ENCODE measurements around the gene ADPRH. TPM values are rescaled to one million over a fixed set of nuclear protein-coding genes. Genes with fewer than 3 reads are reported as not detected.
"Not testable (repeated sequence)": the region's sequence is repeated elsewhere in the genome, so short reads cannot be mapped to it uniquely, and the experiment has no call there.

The ADPRH gene
- total RNA-seq, 3 donors from 2014 or later, result 1.6 to 3.3 (median 2.5) TPM

DNA sequence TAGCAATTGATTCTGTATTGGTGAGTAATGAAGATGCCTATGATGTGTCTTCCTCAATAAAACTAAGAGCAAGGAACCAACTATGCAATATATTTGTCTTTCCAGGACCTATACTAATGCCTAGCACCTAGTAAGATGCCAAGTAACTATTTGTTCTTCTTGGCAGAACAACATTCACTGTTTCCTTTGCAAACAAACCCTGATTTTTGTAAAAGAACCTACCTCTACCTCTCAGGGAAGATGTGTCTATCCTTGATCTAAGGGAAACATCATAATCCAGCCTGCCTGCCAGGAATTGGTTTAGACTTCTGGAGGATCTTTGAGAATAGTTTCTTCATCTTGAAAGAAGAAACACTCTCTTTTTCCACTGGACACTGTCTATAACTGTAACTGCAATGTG, 3.8 kb upstream of the ADPRH start:
- H3K9me3 Mint-ChIP-seq, result no peaks in the 10 kb centered on the region

DNA sequence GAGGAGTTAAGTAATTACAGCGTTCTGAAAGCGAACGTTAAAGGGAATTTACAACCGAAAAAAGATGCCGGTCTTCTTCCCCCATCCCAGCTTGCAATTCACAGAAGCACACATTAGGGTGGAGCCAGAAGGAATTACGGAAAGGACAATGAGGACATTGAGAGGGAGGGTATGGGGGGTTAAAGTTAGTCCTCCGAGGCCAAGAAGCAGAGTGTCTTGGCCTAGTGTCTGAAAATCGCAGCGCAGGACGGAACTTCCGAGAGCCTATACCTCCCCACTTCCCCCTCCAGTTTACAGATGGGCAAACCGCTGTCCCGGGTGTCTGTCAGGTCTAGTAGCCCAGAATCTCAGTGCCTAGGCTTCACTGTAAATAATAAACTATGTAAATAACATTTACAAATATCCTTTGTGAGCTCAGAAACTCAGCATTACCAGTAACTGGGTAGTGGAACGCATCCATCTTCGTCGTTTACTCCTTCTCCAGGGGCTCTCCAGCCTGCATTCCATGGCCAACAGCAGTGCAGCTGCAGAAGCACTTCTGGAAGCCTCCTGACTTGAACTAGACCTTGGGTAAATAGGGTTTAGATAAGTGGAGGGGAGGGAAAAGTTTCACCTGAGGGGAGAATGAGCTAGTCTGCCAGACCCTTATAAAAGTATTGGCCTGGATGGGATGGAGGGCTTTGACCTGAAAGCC, 922 bp downstream of the ADPRH start:
- DNase-seq, result no peak
- ATAC-seq, result peak; percentile 23 to 25
- Mint-ChIP-seq H3K36me3 (ENCODE audit: insufficient read depth) (no peaks in the 10 kb centered on the region), H3K27me3 (ENCODE audit: low read depth) (peaks cover 4% of the 10 kb centered on the region), H3K4me3 (peak overlapping the region; percentile 93), H3K9me3 (no peaks in the 10 kb centered on the region), H3K4me1 (ENCODE audit: low read depth) (peaks cover 17% of the 10 kb centered on the region)

More for the DNA sequence above, 3.8 kb upstream of the ADPRH start:
- no peaks in the 10 kb centered on the region for H3K36me3 Mint-ChIP-seq (ENCODE audit: insufficient read depth)
- no peak overlapping the region for H3K4me3 Mint-ChIP-seq
- peaks cover 7% of the 10 kb centered on the region for H3K4me1 Mint-ChIP-seq (ENCODE audit: low read depth)
- DNase-seq, result no peak
- H3K27me3 Mint-ChIP-seq (ENCODE audit: low read depth), result peaks cover 6% of the 10 kb centered on the region
- ATAC-seq, result no peak

DNA sequence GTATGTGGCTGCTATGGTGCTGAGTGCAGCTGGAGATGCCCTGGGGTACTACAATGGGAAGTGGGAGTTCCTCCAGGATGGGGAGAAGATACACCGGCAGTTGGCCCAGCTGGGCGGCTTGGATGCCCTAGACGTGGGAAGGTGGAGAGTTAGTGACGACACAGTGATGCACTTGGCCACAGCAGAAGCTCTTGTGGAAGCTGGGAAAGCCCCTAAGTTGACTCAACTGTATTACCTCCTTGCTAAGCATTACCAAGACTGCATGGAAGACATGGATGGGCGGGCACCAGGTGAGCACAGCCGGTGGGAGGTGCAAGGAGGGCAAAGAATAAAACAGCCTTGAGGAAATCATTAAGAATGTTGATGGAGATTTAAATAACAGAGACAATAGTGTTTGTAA, 2.9 kb downstream of the ADPRH start:
- no peak overlapping the region for H3K4me3 Mint-ChIP-seq
- H3K9me3 Mint-ChIP-seq, result no peaks in the 10 kb centered on the region
- peak; percentile 8 for DNase-seq
- no peaks in the 10 kb centered on the region for H3K36me3 Mint-ChIP-seq (ENCODE audit: insufficient read depth)
- H3K27me3 Mint-ChIP-seq (ENCODE audit: low read depth), result peaks cover 4% of the 10 kb centered on the region
- ATAC-seq, result peak; percentile 59 to 71
- peaks cover 19% of the 10 kb centered on the region for H3K4me1 Mint-ChIP-seq (ENCODE audit: low read depth)

DNA sequence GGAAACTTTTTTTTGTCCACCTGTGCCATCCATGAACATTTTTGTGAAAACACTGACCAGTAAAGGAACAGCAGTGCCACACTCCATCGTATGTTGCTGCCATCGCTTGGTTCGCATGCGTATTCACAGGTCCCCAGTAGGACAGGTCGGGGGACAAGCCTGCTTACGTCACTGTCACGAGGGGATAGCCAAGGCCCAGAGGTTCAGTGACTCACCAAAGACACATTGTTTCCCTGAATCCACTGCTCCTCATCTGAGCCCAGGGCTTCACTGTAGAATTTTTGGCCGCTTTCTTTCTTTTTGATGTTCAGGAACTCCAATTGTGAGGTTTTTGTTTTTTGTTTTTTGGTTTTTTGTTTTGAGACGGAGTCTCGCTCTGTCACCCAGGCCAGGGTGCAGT, 5.9 kb downstream of the ADPRH start:
- peaks cover 7% of the 10 kb centered on the region for H3K36me3 Mint-ChIP-seq (ENCODE audit: insufficient read depth)
- DNase-seq (no peak), ATAC-seq (no peak)
- no peaks in the 10 kb centered on the region for H3K9me3 Mint-ChIP-seq
- H3K4me3 Mint-ChIP-seq, result no peak overlapping the region
- H3K4me1 Mint-ChIP-seq (ENCODE audit: low read depth), result peaks cover 28% of the 10 kb centered on the region
- peaks cover 10% of the 10 kb centered on the region for H3K27me3 Mint-ChIP-seq (ENCODE audit: low read depth)

DNA sequence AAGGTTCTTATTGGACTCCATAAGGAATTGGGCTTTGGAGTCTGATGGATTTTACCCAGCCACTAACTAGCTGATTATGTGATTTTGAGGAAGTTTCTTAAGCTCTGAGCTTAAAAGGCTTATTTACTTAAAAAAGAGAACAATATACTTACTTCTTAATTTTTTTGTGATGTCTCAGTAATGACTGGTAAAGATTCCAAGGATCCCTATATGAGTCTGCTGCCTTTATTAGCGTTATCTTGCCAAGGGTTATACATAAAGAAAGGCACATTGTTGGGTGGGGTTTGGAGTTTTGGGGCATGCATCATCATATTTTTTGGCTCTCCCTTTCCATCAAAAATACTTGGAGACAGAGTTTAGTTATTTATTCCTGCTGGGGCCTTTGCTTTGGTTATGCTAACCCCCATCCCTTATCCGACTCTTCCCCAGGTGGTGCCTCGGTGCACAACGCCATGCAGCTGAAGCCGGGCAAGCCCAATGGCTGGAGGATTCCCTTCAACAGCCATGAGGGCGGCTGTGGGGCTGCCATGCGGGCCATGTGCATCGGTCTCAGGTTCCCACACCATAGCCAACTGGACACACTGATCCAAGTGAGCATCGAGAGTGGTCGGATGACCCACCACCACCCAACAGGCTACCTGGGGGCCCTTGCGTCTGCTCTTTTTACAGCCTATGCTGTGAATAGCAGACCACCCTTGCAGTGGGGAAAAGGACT, 6.7 kb downstream of the ADPRH start:
- DNase-seq (no peak), ATAC-seq (no peak)
- no peak overlapping the region for H3K4me3 Mint-ChIP-seq
- peaks cover 28% of the 10 kb centered on the region for H3K4me1 Mint-ChIP-seq (ENCODE audit: low read depth)
- H3K27me3 Mint-ChIP-seq (ENCODE audit: low read depth), result peaks cover 12% of the 10 kb centered on the region
- H3K36me3 Mint-ChIP-seq (ENCODE audit: insufficient read depth), result peaks cover 9% of the 10 kb centered on the region
- H3K9me3 Mint-ChIP-seq, result no peaks in the 10 kb centered on the region

DNA sequence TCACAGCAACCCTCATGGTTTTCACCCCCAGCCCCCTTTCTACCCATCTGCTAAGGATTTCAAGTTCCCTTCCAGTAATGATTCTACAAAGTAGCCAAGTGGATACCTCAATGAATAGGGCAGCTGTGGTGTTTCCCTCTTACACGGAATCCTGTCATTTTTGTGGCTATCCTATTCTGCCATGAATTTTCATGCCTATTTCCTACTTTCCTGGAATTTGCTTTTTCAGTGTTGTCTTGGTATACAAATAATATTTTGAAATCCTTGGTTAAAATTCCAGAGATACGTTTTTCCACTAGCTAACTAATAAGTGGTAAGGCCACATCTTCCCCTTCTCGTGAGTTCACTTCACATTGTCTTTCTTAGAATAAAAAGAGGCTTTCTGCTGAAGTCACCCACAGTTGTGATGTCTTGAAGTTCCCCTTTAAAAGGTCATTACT, 7.5 kb downstream of the ADPRH start:
- peaks cover 9% of the 10 kb centered on the region for H3K36me3 Mint-ChIP-seq (ENCODE audit: insufficient read depth)
- H3K4me1 Mint-ChIP-seq (ENCODE audit: low read depth), result peaks cover 25% of the 10 kb centered on the region
- no peaks in the 10 kb centered on the region for H3K9me3 Mint-ChIP-seq
- H3K4me3 Mint-ChIP-seq, result no peak overlapping the region
- ATAC-seq, result no peak
- no peak for DNase-seq
- H3K27me3 Mint-ChIP-seq (ENCODE audit: low read depth), result peaks cover 12% of the 10 kb centered on the region

DNA sequence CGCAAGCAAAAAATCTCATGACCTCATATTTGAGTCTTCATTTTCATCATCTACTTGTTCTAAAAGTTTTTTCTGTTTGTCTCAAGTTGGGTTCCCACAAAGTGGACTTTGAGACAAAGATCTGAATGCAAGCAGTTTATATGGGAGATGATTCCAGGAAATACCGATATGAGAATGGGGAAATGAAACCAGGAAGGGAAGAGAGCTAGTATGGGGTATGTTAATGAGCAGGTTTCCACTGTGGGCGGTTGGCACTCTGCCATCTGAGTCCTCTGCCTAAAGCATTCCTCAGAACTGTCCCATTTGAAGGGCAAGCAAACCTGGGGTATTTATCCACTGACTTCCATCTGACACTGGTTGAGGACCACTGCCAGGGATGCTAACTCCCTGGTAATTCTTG, 8.8 kb downstream of the ADPRH start:
- Mint-ChIP-seq H3K27me3 (ENCODE audit: low read depth) (peaks cover 12% of the 10 kb centered on the region), H3K9me3 (no peaks in the 10 kb centered on the region), H3K36me3 (ENCODE audit: insufficient read depth) (peaks cover 9% of the 10 kb centered on the region), H3K4me3 (no peak overlapping the region), H3K4me1 (ENCODE audit: low read depth) (peaks cover 19% of the 10 kb centered on the region)
- ATAC-seq, result no peak
- DNase-seq, result no peak

DNA sequence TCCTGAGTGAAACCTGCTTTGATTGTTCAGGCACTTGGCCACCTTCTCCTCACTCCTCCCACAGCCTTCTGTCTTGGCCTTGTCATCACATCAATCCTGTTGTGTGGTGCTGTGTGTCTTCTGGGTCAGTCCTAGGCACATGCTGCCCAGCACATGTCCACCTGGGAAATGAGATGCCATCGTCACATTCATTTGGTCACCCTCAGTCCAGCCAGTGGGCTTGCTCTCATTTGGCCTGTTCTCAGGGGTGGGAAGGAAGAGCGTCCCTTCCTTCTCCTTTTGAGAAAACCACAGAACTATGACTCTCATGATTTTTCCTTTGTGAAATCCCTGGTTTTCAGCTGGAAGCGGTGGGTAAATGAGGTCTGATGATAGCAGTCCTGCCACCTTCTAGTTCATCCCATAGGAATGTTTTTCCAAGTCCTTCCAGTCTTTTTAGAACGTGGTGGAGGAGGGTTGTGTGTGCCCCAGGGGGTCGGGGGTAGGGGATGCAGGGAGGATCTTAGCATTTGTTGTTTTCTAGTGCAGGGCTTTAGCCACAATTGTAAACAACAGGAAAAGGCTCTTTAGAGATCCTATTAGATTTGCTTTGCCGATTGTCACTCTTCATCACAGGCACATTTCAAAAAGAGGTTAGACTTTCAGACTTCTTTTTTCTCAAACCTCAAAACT, 9.9 kb downstream of the ADPRH start:
- Mint-ChIP-seq H3K4me3 (no peak overlapping the region), H3K27me3 (ENCODE audit: low read depth) (peaks cover 12% of the 10 kb centered on the region), H3K4me1 (ENCODE audit: low read depth) (peaks cover 19% of the 10 kb centered on the region), H3K9me3 (no peaks in the 10 kb centered on the region), H3K36me3 (ENCODE audit: insufficient read depth) (peaks cover 9% of the 10 kb centered on the region)
- ATAC-seq, result no peak
- no peak for DNase-seq

DNA sequence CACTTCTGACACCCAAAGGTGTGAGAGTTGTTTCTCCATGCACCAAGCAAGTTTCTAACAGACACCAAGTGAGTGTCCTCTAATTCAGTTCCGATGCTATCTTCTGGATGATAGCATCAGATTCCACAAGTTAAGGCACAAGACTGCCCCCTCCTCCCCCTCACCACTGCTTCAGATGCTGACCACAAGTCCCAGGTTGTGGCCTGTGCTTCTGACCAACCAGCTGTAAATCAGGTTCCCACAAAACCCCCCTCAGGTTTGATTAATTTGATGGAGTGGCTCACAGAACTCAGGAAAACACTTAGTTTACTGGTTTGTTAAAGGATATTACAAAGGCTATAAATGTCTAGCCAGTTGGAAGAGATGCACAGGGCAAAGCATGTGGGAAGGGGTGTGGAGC, 11.4 kb downstream of the ADPRH start:
- ATAC-seq (no peak), DNase-seq (no peak)
- H3K9me3 Mint-ChIP-seq, result no peaks in the 10 kb centered on the region
- peaks cover 19% of the 10 kb centered on the region for H3K4me1 Mint-ChIP-seq (ENCODE audit: low read depth)
- no peak overlapping the region for H3K4me3 Mint-ChIP-seq
- H3K36me3 Mint-ChIP-seq (ENCODE audit: insufficient read depth), result peaks cover 9% of the 10 kb centered on the region
- peaks cover 12% of the 10 kb centered on the region for H3K27me3 Mint-ChIP-seq (ENCODE audit: low read depth)

DNA sequence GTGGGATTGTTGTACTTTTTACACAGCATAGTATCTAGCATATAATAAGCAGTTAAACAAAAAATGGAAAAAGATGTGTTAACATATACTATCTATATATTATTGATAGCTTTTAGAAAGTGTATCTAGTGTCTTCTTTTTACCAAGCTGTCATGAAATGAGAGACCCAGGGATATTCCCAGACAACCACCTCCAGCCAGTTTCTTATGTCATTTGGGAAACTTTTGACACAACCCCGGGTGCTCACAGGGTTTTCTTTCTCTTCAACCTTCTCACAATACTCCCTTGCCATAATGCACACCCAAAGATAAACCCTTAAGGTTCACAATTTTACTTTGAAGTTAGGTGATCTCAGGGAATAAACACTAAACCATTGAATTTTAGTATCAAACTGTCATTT, 13.6 kb downstream of the ADPRH start:
- ATAC-seq (no peak), DNase-seq (no peak)
- H3K36me3 Mint-ChIP-seq (ENCODE audit: insufficient read depth), result peaks cover 7% of the 10 kb centered on the region
- no peaks in the 10 kb centered on the region for H3K9me3 Mint-ChIP-seq
- peaks cover 13% of the 10 kb centered on the region for H3K4me1 Mint-ChIP-seq (ENCODE audit: low read depth)
- H3K27me3 Mint-ChIP-seq (ENCODE audit: low read depth), result peaks cover 11% of the 10 kb centered on the region
- no peak overlapping the region for H3K4me3 Mint-ChIP-seq

DNA sequence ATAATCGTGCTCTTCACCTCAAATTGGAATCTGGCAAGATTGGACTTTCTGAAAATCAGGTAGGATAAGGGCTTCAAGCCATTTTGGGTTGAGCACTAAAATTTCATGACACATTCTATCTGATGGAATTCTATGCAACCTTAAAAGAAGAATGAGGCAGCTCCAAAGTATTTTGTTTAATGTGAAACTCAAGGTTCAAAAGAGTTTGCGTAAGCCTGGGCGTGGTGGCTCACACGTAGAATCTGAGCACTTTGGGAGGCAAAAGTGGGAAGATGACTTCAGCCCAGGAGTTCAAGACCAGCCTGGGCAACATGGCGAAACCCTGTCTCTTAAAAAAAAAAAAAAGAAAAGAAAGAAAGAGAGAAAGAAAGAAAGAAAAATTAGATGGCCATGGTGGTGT, 14.8 kb downstream of the ADPRH start:
- peaks cover 4% of the 10 kb centered on the region for H3K4me1 Mint-ChIP-seq (ENCODE audit: low read depth)

DNA sequence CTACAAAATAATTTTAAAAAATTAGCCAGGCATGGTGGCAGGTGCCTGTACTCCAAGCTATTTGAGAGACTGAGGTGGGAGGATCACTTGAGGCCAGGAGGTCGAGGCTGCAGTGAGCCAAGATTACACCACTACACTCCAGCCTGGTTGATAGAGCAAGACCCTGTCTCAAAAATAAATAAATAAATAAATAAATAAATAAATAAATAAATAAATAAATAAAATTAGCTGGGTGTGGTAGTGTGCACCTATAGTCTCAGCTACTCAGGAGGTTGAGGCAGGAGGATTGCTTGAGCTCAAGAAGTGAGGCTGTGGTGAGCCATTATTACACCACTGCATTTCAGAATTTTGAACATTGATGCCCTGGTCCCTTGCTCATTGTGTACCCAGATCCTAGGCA, 15.6 kb downstream of the ADPRH start:
- not testable (repeated sequence) for H3K4me1 Mint-ChIP-seq (ENCODE audit: low read depth); H3K27me3 Mint-ChIP-seq (ENCODE audit: low read depth); H3K9me3 Mint-ChIP-seq; H3K36me3 Mint-ChIP-seq (ENCODE audit: insufficient read depth); DNase-seq; ATAC-seq; H3K4me3 Mint-ChIP-seq

More for the DNA sequence above, 14.8 kb downstream of the ADPRH start:
- no peak for DNase-seq
- no peak for ATAC-seq
- no peak overlapping the region for H3K4me3 Mint-ChIP-seq
- peaks cover 5% of the 10 kb centered on the region for H3K27me3 Mint-ChIP-seq (ENCODE audit: low read depth)
- no peaks in the 10 kb centered on the region for H3K9me3 Mint-ChIP-seq
- H3K36me3 Mint-ChIP-seq (ENCODE audit: insufficient read depth), result peaks cover 5% of the 10 kb centered on the region

DNA sequence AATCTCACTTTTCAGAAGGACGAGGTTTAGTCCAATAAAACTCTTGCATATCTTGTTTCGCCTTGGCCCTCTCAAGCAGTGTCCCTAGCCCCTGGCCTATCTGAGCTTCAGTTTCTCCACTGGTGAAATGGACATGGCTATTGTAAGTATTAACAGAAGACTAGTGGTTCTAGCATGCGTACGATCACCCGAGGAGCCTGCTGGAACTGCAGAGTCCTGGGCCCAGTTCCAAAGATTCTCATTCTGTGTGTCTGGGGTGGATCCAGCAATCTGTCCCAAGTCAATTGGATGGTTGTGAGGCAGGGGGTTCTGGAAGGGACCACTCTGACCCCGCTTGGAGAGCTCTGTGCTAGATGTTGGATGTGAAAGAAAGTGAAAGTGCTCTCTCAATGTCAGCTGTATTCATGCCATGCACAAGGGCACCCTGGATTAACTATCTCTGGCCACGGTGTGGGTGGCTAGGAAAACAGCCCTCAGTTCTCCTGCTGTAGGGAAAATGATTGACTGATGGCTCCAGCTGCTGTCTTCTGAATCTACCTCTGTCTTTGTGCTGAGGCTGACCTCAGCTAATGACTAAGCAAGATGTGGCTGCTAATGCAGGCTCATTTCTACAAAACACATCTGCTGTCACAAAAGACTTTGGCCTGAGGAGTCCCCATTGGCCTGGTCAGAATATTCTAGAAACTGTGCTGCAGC, 16.5 kb downstream of the ADPRH start:
- no peak overlapping the region for H3K4me3 Mint-ChIP-seq
- no peaks in the 10 kb centered on the region for H3K27me3 Mint-ChIP-seq (ENCODE audit: low read depth)
- H3K9me3 Mint-ChIP-seq, result no peaks in the 10 kb centered on the region
- DNase-seq (no peak), ATAC-seq (no peak)
- H3K36me3 Mint-ChIP-seq (ENCODE audit: insufficient read depth), result no peaks in the 10 kb centered on the region
- peaks cover 4% of the 10 kb centered on the region for H3K4me1 Mint-ChIP-seq (ENCODE audit: low read depth)

DNA sequence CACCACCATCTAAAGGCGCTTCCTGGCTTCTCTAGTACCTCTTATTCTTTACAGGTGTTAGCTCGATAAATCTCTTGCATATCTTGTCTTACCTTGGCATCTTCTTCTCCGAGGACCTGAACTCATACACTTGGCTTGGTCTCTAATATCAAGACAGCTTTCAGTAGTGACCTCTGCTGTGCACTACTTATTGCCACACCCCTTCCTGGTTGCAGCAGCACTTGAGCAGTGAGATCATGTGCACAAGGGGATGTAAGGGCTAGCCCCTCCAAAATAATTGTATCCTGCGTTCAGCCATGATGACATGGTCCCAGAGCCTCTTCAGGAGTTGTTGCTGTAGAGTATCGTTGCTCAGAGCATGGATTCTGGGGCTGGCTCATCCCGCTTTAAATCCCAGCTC, 17.1 kb downstream of the ADPRH start:
- Mint-ChIP-seq H3K4me3 (no peak overlapping the region), H3K4me1 (ENCODE audit: low read depth) (peaks cover 9% of the 10 kb centered on the region), H3K36me3 (ENCODE audit: insufficient read depth) (no peaks in the 10 kb centered on the region), H3K27me3 (ENCODE audit: low read depth) (no peaks in the 10 kb centered on the region), H3K9me3 (no peaks in the 10 kb centered on the region)
- DNase-seq (no peak), ATAC-seq (no peak)

All from activated T-cell treated with anti-CD3 and anti-CD28 coated beads, Interleukin-2, amount 50 U/mL, for 4 hours (primary cell).